SK-N-SH treated with all-trans-retinoic acid at 6 μM for 48 hours (cell line): ENCODE measurements around the gene PPP1R1C.

Source experiments
- ATAC-seq: fragments of 200-7000 bp; cut with Tn5 transposase; 3 replicates; pipeline ENCODE4 v1.9.1; 2020; ENCODE audit warnings: mild to moderate bottlenecking, moderate library complexity
- ARNTL ChIP-seq: fragments of 450-650 bp; formaldehyde crosslinking; IDR thresholded peaks from 2 replicates; pipeline ENCODE4 v1.5.0; 2020; ENCODE audit warnings: low read depth, mild to moderate bottlenecking, moderate library complexity, borderline replicate concordance
- BACH2 ChIP-seq: fragments of 250-450 bp; sonication (Bioruptor Pico); IDR thresholded peaks from 2 replicates; pipeline ENCODE4 v1.9.0; 2021; ENCODE audit warnings: mild to moderate bottlenecking, borderline replicate concordance
- CSDC2 ChIP-seq: fragments of 250-450 bp; sonication (Bioruptor Pico); IDR thresholded peaks from 2 replicates; pipeline ENCODE4 v1.5.0; 2020; ENCODE audit warnings: mild to moderate bottlenecking, moderate library complexity
- ESRRG ChIP-seq: fragments of 250-450 bp; sonication (Bioruptor Pico); IDR thresholded peaks from 2 replicates; pipeline ENCODE4 v1.6.1; 2021; ENCODE audit warnings: mild to moderate bottlenecking
- GLIS3 ChIP-seq: fragments of 250-450 bp; sonication (Bioruptor Pico); IDR thresholded peaks from 2 replicates; pipeline ENCODE4 v1.5.0; 2020; ENCODE audit warnings: mild to moderate bottlenecking, moderate library complexity
- ISL1 ChIP-seq: fragments of 250-450 bp; sonication (Bioruptor Pico); IDR thresholded peaks from 2 replicates; pipeline ENCODE4 v2.1.2; 2022; ENCODE audit warnings: mild to moderate bottlenecking, moderate library complexity
- OSR1 ChIP-seq: fragments of 250-450 bp; sonication (Bioruptor Pico); IDR thresholded peaks from 2 replicates; pipeline ENCODE4 v1.8.0; 2022; ENCODE audit warnings: moderate library complexity, mild to moderate bottlenecking, inconsistent platforms
- POU6F1 ChIP-seq: fragments of 250-450 bp; sonication (Bioruptor Pico); IDR thresholded peaks from 2 replicates; pipeline ENCODE4 v1.8.0; 2021; ENCODE audit warnings: low read depth, mild to moderate bottlenecking, moderate library complexity, borderline replicate concordance
- PPARA ChIP-seq: fragments of 250-450 bp; sonication (Bioruptor Pico); IDR thresholded peaks from 2 replicates; pipeline ENCODE4 v1.5.0; 2020; ENCODE audit warnings: mild to moderate bottlenecking, borderline replicate concordance
- RARB ChIP-seq: fragments of 250-450 bp; sonication (Bioruptor Pico); IDR thresholded peaks from 2 replicates; pipeline ENCODE4 v1.8.0; 2021; ENCODE audit warnings: mild to moderate bottlenecking, moderate library complexity
- SNAI2 ChIP-seq: fragments of 250-450 bp; sonication (Bioruptor Pico); IDR thresholded peaks from 2 replicates; pipeline ENCODE4 v1.5.0; 2020; ENCODE audit warnings: mild to moderate bottlenecking, moderate library complexity
- TCF4 ChIP-seq: fragments of 250-450 bp; sonication (Bioruptor Pico); IDR thresholded peaks from 2 replicates; pipeline ENCODE4 v1.8.0; 2021; ENCODE audit warnings: mild to moderate bottlenecking, moderate library complexity, borderline replicate concordance
- TOX ChIP-seq: fragments of 250-450 bp; sonication (Bioruptor Pico); IDR thresholded peaks from 2 replicates; pipeline ENCODE4 v1.8.0; 2021; ENCODE audit warnings: mild to moderate bottlenecking, moderate library complexity, borderline replicate concordance
- TSHZ2 ChIP-seq: fragments of 250-450 bp; sonication (Bioruptor Pico); IDR thresholded peaks from 2 replicates; pipeline ENCODE4 v1.5.0; 2020; ENCODE audit warnings: mild to moderate bottlenecking, moderate library complexity
- ZFP3 ChIP-seq: fragments of 250-450 bp; sonication (Bioruptor Pico); IDR thresholded peaks from 2 replicates; pipeline ENCODE4 v1.5.0; 2020; ENCODE audit warnings: mild to moderate bottlenecking, moderate library complexity
- ZFP30 ChIP-seq: fragments of 450-650 bp; formaldehyde crosslinking; IDR thresholded peaks from 2 replicates; pipeline ENCODE4 v1.5.0; 2022; ENCODE audit warnings: mild to moderate bottlenecking, moderate library complexity
- ZNF565 ChIP-seq: fragments of 450-650 bp; formaldehyde crosslinking; conservative IDR thresholded peaks from 2 replicates; pipeline ENCODE4 v1.5.0; 2020; ENCODE audit warnings: low read depth, mild to moderate bottlenecking, moderate library complexity
- ZNF70 ChIP-seq: fragments of 450-650 bp; formaldehyde crosslinking; IDR thresholded peaks from 2 replicates; pipeline ENCODE4 v1.5.0; 2020; ENCODE audit warnings: mild to moderate bottlenecking, moderate library complexity
- ZNF8 ChIP-seq: fragments of 450-650 bp; formaldehyde crosslinking; IDR thresholded peaks from 2 replicates; pipeline ENCODE4 v1.5.0; 2020; ENCODE audit warnings: mild to moderate bottlenecking, moderate library complexity
- TF ChIP-seq, protein P1 (sequence below): fragments of 250-450 bp; sonication (Bioruptor Pico); IDR thresholded peaks from 2 replicates; pipeline ENCODE4 v1.5.1; 2021; ENCODE audit warnings: mild to moderate bottlenecking, moderate library complexity
- TF ChIP-seq, protein P2 (sequence below): fragments of 250-450 bp; sonication (Bioruptor Pico); IDR thresholded peaks from 2 replicates; pipeline ENCODE4 v1.8.0; 2020; ENCODE audit warnings: mild to moderate bottlenecking, moderate library complexity, borderline replicate concordance
- TF ChIP-seq, protein P3 (sequence below): fragments of 250-450 bp; sonication (Bioruptor Pico); IDR thresholded peaks from 2 replicates; pipeline ENCODE4 v1.5.1; 2020; ENCODE audit warnings: low read depth, mild to moderate bottlenecking, moderate library complexity

PPP1R1C gene

GRCh38 chr2:182015334-182016109 is 29.9 kb downstream of the PPP1R1C start (continued):
- TF ChIP-seq PPARA (CRISPR knock-in tag) (no peak), OSR1 (CRISPR knock-in tag) (no peak)

GRCh38 chr2:182018218-182018617 is 32.6 kb downstream of the PPP1R1C start:
- no peak for ATAC-seq
- no peak for TF ChIP-seq POU6F1
- no peak for TF ChIP-seq ESRRG
- no peak for TF ChIP-seq OSR1 (CRISPR knock-in tag)
- TF ChIP-seq, protein P1, sequence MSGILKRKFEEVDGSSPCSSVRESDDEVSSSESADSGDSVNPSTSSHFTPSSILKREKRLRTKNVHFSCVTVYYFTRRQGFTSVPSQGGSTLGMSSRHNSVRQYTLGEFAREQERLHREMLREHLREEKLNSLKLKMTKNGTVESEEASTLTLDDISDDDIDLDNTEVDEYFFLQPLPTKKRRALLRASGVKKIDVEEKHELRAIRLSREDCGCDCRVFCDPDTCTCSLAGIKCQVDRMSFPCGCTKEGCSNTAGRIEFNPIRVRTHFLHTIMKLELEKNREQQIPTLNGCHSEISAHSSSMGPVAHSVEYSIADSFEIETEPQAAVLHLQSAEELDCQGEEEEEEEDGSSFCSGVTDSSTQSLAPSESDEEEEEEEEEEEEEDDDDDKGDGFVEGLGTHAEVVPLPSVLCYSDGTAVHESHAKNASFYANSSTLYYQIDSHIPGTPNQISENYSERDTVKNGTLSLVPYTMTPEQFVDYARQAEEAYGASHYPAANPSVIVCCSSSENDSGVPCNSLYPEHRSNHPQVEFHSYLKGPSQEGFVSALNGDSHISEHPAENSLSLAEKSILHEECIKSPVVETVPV (CRISPR knock-in tag) = no peak
- TF ChIP-seq, protein P2, sequence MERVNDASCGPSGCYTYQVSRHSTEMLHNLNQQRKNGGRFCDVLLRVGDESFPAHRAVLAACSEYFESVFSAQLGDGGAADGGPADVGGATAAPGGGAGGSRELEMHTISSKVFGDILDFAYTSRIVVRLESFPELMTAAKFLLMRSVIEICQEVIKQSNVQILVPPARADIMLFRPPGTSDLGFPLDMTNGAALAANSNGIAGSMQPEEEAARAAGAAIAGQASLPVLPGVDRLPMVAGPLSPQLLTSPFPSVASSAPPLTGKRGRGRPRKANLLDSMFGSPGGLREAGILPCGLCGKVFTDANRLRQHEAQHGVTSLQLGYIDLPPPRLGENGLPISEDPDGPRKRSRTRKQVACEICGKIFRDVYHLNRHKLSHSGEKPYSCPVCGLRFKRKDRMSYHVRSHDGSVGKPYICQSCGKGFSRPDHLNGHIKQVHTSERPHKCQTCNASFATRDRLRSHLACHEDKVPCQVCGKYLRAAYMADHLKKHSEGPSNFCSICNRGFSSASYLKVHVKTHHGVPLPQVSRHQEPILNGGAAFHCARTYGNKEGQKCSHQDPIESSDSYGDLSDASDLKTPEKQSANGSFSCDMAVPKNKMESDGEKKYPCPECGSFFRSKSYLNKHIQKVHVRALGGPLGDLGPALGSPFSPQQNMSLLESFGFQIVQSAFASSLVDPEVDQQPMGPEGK (CRISPR knock-in tag) = no peak
- TF ChIP-seq ISL1 = no peak
- TF ChIP-seq SNAI2 (CRISPR knock-in tag) = no peak
- TF ChIP-seq, protein P3, sequence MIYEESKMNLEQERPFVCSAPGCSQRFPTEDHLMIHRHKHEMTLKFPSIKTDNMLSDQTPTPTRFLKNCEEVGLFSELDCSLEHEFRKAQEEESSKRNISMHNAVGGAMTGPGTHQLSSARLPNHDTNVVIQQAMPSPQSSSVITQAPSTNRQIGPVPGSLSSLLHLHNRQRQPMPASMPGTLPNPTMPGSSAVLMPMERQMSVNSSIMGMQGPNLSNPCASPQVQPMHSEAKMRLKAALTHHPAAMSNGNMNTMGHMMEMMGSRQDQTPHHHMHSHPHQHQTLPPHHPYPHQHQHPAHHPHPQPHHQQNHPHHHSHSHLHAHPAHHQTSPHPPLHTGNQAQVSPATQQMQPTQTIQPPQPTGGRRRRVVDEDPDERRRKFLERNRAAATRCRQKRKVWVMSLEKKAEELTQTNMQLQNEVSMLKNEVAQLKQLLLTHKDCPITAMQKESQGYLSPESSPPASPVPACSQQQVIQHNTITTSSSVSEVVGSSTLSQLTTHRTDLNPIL (CRISPR knock-in tag) = no peak
- no peak for TF ChIP-seq CSDC2 (CRISPR knock-in tag)
- no peak for TF ChIP-seq BACH2 (CRISPR knock-in tag)
- TF ChIP-seq, all 23 proteins: peak for 0

GRCh38 chr2:182019731-182020130 is 34.1 kb downstream of the PPP1R1C start:
- TF ChIP-seq ZNF70 (no peak), ISL1 (peak; percentile 80), TSHZ2 (no peak)
- ATAC-seq = peak; percentile 47; the same call in 2 of the 3 replicates

DNA sequence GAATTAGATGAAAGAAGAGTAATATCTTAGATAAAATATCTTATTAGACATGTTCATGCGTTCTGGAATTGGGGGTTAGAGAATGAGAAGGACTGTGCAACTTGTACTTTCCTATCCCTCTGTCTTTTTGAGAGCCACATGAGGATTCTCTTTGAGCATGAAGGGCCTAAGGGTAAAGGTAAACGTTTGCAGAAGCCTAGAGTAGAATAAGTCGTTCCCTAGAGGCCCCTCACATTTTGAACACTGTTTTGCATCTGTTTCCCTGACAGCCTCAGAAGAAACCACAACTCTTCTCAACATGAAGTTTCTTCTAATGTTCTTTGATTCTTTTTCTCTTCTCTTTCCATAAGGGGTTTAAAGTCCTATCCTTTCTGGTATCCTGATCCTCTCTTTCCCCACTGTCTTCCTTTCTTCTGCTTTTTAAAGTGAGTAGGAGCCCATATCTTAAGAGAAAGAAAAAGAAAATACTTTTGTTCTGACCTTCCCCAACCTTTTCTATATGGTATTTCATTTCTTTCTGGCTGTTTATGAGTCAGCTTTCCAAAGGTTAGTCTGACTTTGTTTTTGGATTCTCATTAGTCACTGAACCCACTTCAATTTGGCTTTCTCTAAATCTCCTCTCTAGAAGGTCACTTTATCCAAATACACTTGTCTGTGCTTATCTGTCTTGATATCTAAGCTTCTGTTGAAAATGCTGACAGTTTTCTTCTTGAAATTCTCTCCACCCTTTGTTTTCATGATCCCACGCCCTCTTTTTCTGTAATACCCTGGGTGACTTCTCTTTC is 34.8 kb downstream of the PPP1R1C start:
- peak; percentile 61 for ATAC-seq
- TF ChIP-seq ZNF565 (CRISPR knock-in tag) = no peak
- TF ChIP-seq TCF4 (CRISPR knock-in tag) = no peak
- no peak for TF ChIP-seq ESRRG
- no peak for TF ChIP-seq TOX (CRISPR knock-in tag)
- TF ChIP-seq OSR1 (CRISPR knock-in tag) = no peak
- no peak for TF ChIP-seq ZFP3
- no peak for TF ChIP-seq ZNF8
- no peak for TF ChIP-seq SNAI2 (CRISPR knock-in tag)
- TF ChIP-seq ZFP30 = no peak
- TF ChIP-seq RARB (CRISPR knock-in tag) = no peak
- TF ChIP-seq, protein P2 (CRISPR knock-in tag) = no peak
- TF ChIP-seq GLIS3 (CRISPR knock-in tag) = no peak
- no peak for TF ChIP-seq BACH2 (CRISPR knock-in tag)
- no peak for TF ChIP-seq ISL1
- no peak for TF ChIP-seq CSDC2 (CRISPR knock-in tag)
- TF ChIP-seq, protein P3 (CRISPR knock-in tag) = no peak
- TF ChIP-seq ARNTL (CRISPR knock-in tag) = no peak
